GM18499 (cell line): ENCODE results near the gene ANGPTL7.
"Not testable (repeated sequence)": the region's sequence is repeated elsewhere in the genome, so short reads cannot be mapped to it uniquely, and the experiment has no call there.

Experiments used
- ATAC-seq: cut with Tn5 transposase; IDR thresholded peaks from one replicate; pipeline ENCODE4 v1.9.1; 2021; ENCODE audit warnings: moderate number of reproducible peaks; ENCODE audit not compliant: insufficient read depth, unreplicated experiment

The ANGPTL7 gene, protein sequence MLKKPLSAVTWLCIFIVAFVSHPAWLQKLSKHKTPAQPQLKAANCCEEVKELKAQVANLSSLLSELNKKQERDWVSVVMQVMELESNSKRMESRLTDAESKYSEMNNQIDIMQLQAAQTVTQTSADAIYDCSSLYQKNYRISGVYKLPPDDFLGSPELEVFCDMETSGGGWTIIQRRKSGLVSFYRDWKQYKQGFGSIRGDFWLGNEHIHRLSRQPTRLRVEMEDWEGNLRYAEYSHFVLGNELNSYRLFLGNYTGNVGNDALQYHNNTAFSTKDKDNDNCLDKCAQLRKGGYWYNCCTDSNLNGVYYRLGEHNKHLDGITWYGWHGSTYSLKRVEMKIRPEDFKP

DNA sequence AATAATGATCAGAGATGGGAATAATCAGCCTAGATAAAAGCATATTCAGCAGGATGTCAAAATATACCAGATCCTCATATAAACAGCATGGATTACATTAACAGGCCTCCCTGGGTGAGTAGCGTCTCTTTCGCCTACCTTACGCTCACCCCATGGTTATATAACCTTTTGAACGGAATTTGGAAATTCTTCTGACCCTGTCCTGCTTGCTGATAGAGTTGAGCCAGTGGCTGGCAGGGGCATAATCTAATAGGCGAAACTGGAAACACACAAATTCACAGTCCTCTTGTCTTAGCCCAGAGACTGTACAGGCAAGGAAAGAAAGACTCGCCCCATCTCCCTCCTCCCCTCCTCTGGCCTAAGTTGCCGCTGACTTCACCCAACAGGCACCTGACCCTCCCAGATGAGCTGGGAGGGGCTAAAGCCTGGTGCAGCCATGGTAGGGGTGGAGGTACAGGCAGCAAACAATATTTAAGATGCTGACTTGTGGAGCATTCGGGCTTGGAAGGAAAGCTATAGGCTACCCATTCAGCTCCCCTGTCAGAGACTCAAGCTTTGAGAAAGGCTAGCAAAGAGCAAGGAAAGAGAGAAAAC is at the start of gene ANGPTL7:
Gene ANGPTL7 (plus strand): TSS at position 498 of the 594 bp plus-strand sequence. CDS start 225 bp downstream, outside the sequence.
- no peak for ATAC-seq

DNA sequence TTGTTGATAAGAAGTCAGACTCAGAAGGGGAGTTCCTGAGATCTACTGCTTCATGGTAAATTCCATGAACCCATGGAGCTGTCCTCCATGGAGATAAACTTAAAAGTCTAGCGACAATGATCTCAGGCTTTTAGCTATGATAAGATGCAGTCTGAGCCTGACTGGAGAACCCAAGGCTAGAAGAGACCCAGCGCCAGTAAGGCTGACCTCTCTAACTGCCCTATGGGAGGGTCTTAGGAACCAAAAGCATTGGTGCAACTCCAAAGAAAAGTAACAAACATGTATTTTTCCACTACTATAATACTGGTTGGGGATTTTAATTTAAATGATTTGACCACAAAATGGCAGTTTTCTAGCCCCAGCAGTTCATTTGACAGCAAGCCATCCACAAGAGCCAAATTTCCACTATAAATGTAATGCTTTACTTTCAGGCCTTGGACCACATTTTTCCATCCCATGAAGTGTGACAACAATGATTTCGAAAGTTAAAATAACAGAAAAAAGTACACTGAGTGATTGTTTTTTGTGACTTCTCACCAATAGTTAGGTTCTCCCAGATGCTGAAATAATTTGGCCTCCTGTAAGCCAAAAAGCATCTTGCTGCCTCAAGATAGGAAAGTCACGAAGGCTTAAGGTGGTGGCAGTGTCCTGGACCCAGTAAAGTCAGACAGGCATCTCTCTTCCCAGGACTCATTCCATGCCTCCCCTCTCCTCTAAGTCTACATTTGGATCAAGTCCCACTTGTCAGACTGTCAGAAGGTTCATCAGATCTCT is 46.4 kb upstream of the ANGPTL7 start:
- ATAC-seq: no peak

DNA sequence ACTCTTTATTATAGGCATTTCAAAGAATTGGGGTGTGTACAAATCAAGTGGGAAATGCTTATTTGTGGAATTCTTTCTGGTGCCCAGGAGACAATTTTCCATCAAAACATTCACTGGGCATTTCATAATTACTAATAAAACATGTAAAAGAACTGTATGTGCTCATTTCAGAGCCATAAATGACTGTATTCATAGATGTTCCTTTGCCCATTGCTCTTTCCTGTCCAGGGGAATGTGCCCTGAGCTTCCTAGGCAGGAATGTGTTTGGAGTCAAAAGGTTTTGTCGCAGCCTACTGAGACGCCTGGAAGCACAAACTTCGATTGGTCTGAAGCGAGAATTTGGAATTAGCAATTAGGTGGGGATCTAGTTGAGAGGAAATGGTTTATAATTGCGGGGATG is 45.8 kb upstream of the ANGPTL7 start:
- ATAC-seq: no peak

DNA sequence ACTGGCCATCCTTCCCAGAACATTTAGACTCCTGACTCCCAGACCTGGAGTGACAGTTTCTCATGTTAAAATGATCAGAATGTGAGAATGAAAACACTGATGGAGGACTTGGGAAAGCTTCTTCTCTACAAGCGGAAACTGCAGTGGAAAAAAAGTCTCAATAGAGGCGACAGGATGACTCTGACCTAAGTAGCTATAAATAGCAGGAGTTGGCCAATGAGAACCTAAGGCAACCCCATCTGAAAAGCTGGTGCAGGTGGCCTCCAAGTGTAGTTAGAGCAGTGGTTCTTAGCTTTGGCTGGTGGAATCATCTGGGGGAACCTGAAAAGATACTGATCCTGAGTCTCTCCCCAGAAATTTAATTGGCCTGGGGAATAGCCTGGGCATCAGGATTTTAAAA is 45.2 kb upstream of the ANGPTL7 start:
- no peak for ATAC-seq

DNA sequence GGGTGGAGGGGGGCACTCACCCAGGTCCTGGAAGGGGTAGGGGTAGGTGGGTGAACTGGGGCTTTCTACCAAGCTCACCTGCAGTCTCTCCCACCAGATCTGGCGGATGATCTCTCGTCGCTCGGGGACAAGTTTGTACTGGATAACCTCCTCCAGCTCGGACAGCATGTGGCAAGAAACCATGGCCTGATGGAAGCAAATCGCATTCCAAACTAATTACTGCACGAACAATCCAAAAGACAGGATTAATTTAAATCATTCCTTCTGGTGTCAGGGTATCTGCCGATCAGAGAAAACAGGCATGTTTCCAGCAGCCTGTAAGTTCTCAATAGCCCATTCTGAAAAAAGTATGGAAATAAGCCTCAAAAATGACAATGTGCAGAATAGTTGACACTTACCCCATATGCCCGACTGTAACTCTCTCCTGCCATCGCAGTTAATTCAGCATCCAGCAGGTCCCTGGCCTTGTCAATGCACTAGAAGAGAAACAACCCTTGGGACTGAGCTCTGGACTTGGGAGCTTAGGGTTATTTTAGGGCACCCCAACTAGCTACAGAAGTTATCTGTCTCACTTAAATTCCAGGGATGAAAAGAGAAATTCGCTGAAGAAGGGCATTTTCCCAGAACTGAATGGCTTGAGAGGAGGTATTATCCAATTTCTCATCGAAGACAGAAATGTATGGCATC is 44.4 kb upstream of the ANGPTL7 start:
- no peak for ATAC-seq

DNA sequence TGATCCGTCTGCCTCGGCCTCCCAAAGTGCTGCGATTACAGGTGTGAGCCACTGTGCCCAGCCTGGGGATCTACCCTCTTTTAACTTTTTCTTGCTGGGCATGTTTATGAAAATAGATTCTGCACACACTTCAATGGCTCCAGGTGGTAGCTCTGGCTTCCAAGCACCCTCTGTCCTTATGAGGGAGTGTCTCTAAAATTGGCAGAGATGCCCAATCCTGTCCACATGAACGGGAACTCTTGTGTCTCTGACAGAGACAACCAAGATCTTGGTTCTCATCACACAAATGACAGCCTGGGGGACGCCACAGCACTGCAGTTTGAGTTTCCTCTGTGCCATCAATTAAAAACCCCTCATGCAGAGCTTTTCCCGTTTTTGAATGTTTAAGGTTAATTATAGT is 43.4 kb upstream of the ANGPTL7 start:
- no peak for ATAC-seq

DNA sequence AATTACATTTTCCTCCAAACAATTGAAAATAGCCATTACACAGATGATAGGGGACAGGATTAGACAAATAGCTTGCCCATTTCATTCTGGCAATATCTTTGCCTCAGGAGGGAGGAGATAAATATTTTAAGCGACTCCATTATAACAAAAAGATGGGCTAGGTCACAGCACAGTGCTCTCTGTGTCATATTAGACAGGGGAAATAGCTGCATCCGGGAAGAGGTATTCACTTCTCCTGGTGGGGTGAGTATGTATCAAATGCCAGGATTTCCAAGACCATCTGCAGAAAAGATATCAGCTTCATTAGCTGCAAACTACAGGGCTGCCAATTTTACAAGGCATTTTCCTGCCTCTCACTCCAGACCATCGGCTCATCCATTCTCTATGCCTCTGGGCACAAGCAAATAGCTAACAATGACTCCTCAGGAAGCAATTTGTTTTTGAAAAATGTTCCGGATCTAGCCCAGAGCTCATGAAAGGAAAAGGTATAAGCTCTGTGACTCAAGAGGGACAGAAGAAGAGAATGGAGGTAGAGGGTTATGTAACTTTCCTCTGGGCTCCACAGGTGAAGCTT is 41.9 kb upstream of the ANGPTL7 start:
- ATAC-seq: no peak

DNA sequence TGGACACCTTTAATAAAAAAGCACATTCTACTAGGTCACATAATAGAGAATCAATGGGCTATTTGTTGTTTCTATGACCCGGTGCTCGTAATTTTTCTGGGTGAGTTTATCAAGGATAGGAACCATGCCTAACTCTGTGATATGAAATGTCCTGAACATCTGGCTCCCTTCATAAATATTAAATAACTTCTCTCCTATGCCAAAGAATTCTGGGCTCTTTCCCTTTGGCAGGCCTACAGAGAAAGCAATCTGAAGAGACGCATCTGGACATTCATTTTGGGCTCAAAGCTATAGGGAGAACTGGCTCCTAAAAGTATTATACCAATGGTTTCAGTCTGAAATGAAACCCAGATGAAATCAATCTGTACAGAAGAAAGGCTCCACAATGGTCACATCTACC is 38.8 kb upstream of the ANGPTL7 start:
- ATAC-seq: no peak

DNA sequence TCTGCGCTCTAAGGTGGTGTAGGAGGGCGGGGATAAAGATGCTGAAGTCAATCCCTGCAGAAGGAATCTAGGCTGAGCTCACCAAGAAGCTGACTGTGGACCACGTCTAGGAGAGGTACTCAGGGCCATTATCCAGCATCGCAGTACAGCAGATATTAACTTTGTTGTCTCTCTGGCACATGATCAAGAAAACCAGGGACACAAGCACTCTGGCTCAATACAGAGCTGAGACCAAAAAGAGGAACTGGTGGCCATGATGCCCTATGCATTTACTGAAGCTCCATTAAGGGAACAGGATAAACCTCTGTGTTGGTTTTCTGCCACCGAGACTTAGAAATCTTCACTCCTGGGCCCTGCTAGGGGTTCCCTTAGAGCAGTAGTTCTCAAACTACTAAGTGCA is 38.0 kb upstream of the ANGPTL7 start:
- ATAC-seq: no peak

DNA sequence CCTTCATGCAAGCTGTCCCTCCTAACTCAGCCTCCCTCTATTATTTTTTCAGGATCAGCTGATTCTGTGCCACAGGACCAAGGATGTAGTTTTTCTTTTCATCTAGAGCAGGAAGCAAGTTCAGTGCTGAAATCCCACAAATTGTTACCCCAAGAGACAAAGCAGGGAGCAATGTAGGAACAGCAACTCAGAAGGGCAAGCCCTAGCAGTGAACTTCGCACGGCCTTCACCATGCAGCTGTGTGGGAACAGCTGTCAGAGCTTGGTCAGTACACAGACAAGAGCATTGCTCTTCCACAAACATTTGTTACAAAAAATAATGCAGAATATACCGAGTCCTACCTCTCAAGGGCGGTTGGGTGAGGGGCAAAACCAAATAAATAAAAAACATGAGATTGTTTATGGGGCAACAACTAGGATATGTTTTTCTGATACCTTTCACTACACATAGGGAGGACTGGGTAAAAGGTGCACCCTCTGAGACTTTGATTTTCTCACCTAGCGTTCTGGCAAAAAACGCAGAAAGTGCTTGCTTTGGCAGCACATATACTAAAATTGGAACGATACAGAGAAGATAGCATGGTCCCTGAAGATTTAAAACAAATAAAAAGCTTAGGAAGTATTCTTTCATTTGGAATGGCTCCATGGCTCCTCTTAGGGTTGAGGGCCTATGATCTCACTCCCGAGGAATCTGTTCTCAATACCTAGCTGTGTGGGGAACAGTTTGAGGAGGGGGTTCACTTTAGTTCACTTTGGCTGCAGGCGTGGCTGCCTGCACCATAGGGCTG is 37.1 kb upstream of the ANGPTL7 start:
- no peak for ATAC-seq

DNA sequence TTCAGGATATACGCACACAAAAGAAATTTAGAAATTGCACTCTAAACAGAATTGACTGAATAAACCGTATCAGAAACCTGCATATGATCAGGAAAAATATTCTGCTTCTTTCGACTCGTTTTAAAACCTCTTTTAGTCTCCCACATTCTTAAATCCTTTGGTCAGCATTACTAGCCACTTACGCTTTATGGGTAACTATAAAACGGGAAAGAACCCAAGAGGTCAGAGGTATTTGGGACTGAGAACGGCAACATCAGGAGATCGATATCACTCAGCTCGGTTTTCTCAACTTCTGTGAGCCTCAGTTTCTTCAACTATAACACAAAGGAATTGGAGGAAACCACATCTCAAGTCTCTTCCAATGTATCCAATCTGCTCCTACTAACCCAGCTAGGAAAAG is 36.4 kb upstream of the ANGPTL7 start:
- no peak for ATAC-seq

DNA sequence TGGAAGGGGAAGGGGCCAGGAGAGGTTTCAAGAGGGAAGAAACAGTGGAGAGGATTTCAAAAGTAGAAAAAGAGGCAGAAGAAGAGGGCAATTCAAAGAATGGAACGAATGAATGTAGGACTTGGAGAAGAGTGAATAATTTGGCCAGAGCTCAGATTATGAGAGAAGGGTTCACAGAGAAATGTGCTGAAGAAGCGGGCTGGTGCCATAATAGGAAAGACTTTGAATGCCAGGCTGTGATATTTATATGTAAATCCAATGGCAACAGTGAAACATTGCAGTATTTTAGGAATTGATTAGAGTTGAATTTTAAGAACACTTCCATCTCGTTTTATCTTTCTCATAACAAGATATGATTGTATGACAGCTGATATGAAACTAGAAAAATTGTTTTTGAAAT is 36.0 kb upstream of the ANGPTL7 start:
- ATAC-seq: no peak

DNA sequence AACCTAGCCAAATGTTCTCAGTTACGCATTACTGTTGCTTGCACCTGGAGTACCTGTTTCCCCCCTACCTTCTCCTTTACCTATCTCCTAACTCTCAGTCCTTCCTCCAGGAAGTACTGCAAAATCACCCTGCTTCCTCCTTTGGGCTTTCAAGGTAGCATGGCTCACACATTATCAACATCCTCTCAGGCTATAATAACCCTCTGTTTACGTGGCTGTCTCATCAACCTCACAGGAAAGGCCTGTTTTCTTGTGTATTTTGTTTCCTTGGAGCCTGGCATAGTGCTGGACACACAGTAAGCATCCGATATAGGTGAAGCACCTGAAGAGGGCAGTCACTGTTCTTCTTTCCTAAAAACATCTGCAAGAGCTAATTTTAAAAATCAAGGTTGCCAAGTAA is 32.7 kb upstream of the ANGPTL7 start:
- ATAC-seq: no peak

DNA sequence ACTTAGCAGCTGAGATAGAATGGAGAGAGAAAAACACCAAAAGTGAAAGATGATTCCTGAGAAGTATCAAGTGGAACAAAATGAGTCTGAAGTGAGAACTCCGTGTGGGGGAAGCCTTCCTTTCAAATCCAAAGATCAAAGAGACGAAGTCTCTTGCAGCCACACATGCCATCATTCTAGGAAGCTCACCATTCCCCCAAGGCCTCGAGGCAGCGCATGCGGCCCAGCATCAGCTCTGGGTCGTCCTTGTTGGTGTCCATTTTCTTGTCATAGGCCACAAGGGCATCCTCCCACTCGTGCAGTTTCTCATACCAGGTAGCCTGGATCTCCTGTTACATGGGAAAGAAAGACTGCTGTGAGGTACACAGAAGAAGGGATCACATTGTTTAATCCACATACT is 32.2 kb upstream of the ANGPTL7 start:
- ATAC-seq: no peak

DNA sequence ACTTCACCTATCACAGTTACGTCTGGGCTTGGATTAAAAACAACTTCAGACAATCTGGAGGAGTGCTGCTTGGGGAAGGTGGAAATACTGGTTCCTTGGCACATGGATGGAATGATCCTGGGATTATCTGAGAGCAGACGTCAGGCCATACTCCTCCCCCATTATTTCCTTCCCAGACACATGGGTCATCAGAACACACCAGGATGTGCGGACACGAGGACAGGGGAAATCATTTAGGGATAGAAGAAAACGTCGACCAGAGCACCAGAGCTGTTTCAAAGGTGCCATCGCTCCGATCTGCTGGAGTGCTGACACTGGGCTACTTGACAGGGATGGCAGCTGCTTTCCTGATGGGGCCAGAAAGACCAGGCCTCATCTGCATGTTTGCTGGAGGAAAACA is 31.8 kb upstream of the ANGPTL7 start:
- no peak for ATAC-seq

DNA sequence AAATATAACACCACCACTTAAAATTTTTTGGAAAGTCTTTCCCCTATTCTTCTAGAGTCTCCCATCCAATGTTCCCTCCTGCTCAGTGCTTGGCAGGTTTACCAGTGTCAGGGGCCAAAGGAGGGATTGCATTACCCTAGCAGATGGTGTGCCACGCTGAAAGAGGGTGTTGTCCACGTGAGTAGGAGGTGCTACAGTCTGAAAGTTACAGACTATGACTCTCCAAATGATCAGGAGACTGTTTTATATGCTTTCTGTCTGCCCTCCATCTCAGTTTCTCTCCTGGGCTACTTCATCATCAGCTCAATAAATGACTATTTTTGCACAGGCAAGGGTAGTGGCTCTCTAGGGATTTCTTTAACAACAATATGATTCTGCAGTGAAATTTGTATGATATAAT is 31.3 kb upstream of the ANGPTL7 start:
- no peak for ATAC-seq

DNA sequence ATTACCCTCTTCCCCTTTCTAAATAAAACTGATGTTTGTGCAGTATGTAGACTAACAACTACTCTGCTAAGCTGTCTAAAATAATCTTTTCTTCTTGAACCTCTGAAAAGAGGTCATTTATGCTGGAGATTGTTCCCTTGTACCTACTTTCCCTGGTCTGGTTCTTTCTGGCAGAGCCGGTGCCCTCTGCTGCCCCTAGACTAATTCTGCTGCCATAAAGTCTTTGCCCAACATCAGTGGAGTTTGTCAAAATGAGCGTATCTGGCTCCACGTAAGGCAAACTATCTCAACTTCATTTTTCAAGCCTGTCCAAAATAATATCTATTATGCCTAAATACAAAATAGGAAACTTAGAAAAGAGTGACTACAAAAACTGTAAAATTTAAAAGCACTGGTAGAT is 30.9 kb upstream of the ANGPTL7 start:
- ATAC-seq: no peak

DNA sequence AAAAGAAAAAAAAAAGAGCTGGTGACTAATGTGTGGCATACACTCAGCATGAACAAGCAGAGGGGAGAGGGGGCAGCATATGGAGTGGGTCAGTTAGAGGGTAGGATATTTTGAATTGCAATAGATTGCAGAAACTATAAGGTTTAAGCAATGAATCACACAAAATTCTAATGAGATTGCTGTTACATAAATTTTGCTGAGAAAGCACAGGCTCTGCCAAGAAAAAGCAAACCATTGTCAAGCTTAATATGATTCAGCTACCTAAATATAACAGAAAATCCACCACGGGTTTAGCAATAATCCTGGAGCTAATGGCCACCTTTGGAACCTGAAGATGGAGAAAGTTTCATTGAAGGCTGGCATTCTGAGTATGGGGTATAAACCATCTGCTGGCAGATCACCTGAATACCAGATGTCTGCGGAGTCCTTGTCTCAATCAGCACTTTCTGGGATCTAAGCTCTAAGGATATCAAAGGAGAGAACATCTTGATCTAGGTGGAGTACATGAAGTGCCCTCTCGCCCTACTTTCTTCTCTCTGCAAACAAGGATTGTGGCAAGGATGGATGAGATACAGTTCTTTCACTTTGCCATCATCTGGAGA is 30.3 kb upstream of the ANGPTL7 start:
- ATAC-seq: no peak

DNA sequence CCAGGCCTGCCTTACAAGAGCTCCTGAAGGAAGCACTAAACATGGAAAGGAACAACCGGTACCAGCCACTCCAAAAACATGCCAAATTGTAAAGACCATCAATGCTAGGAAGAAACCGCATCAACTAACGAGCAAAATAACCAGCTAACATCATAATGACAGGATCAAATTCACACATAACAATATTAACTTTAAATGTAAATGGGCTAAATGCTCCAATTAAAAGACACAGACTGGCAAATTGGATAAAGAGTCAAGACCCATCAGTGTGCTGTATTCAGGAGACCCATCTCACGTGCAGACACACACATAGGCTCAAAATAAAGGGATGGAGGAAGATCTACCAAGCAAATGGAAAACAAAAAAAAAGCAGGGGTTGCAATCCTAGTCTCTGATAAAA is 26.4 kb upstream of the ANGPTL7 start:
- ATAC-seq: not testable (repeated sequence)
